Activated T-cell treated with anti-CD3 and anti-CD28 coated beads, Interleukin-2, amount 50 U/mL, for 48 hours (primary cell): ENCODE results near the gene SYNPO2.
"Not testable (repeated sequence)": the region's sequence is repeated elsewhere in the genome, so short reads cannot be mapped to it uniquely, and the experiment has no call there.

ENCODE experiments used
- DNase-seq, 2 experiments: peaks; one replicate each; pipeline ENCODE4 v3.0.0-alpha.2; 2020

SYNPO2 gene, protein sequence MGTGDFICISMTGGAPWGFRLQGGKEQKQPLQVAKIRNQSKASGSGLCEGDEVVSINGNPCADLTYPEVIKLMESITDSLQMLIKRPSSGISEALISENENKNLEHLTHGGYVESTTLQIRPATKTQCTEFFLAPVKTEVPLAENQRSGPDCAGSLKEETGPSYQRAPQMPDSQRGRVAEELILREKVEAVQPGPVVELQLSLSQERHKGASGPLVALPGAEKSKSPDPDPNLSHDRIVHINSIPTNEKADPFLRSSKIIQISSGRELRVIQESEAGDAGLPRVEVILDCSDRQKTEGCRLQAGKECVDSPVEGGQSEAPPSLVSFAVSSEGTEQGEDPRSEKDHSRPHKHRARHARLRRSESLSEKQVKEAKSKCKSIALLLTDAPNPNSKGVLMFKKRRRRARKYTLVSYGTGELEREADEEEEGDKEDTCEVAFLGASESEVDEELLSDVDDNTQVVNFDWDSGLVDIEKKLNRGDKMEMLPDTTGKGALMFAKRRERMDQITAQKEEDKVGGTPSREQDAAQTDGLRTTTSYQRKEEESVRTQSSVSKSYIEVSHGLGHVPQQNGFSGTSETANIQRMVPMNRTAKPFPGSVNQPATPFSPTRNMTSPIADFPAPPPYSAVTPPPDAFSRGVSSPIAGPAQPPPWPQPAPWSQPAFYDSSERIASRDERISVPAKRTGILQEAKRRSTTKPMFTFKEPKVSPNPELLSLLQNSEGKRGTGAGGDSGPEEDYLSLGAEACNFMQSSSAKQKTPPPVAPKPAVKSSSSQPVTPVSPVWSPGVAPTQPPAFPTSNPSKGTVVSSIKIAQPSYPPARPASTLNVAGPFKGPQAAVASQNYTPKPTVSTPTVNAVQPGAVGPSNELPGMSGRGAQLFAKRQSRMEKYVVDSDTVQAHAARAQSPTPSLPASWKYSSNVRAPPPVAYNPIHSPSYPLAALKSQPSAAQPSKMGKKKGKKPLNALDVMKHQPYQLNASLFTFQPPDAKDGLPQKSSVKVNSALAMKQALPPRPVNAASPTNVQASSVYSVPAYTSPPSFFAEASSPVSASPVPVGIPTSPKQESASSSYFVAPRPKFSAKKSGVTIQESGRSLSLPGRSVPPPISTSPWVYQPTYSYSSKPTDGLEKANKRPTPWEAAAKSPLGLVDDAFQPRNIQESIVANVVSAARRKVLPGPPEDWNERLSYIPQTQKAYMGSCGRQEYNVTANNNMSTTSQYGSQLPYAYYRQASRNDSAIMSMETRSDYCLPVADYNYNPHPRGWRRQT

DNA sequence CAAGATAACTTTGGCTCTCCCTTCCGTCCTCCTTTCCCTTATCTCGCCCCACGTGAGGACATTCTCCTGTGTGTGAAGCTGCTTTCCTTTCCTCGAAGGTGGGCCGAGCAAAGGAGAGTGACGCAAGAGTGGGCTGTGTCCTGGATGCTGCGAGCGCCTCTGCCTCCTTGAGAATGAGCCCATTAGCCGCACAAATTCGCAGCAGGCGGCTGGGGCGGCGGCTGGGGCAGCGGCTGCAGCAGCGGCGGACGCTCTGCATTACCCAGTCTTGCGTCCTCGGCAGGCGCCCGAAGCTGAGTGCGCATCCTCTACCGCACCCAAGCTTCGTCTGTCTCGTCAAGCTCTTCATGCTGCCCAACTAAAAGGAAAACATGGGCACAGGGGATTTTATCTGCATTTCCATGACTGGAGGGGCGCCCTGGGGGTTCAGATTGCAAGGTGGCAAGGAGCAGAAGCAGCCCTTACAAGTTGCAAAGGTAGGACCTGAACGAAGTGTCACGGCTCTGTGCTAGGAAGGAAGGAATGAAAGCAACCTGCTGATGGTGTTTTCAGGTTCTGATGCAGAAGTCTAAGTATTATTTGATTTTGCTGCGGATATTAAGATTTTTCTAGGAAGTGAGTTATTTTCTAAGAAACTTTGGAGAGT lies at the start of gene SYNPO2:
Gene SYNPO2 (plus strand): TSS at position 189 of the 646 bp plus-strand sequence. CDS start 183 bp downstream, at position 372.
- peak; percentile 53 to 54 for DNase-seq

DNA sequence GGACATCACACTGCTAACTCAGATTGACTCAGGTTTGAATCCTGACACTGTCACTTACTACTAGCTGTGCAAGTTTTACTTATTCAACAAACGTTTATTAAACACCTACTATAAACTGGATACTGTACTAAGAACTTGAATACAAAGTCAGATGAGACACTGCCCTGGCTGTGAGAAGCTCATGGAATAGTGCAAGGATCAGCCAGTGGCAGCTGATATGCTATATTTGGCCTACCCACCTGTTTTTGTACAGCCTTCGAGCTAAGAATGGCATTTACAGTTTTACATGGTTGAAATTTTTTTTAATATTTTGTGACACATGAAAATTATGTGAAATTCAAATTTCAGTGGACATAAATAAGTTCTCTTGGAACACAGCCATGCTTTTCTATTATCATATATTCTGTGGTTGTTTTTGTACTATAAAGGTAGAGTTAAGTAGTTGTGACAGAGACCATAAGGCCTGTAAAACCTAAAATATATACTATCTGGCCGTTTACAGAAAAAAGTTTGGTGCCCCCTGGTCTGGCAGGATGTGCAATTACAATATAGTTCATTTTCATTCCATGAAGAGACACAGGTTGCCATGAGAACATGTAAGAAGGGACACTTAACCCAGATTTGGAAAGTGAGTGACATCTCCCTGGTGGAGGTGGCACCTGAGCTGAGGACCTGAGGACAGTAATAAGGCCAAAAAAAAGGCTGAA lies 49.3 kb upstream of the SYNPO2 start:
- DNase-seq = no peak

DNA sequence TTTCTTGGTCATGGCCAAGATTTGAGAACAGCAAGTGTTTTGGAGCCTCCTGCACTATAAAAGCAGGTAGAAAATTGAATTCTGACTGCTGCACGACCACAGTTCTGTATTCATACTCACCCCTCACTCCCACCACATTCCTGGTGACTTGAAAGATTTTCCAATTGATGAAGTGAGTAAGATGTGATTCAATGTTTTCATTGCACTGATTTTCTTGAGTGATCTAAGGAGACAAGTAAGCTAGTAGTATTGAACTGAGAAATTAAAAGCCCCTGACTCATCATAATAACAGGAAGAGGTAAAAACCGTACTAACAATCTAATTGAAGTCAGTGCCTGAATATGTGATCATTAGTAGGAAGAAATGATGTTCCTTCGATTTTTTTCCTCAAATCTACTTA lies 46.6 kb upstream of the SYNPO2 start:
- no peak for DNase-seq

DNA sequence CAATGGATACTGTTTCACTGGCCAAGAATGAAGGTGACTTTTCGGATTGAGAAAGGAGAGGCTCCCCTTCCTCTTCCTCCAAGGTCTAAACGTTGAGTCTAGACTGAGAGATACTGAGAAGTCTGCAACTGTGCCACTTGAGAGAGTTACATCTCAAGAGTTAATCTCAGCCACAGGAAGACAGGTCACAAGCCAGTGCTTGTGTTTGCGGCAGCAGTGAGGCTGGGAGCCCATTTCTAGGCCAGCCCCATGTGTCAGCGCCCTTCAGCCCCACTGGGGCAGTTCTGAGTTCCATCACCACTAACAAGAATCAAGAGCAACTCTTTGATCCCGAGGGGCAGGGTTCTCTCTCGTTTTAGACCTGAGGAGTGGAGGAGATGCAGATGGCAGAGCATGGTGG lies 45.4 kb upstream of the SYNPO2 start:
- DNase-seq = no peak

DNA sequence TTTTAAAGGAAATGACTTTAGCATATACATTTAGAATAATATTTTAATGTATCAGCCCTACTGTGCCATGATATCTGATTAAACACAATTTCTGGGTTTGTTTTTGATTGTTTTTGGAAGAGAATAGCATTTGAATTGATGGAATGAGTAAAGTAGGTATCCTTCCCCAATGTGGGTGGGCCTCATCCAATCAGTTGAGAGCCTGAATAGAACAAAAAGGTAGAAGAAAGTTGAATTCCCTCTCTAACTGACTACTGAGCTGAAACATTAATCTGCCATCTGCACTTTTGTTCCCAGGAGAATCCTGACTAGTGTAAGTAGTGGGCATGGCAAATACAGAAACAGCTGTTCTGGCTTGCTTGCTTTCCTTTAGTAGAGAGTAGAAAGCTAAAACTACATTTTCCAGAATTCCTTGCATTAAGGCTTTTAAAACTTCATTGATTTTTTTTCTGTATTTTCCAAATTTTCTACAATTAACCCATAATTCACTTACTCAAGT lies 43.1 kb upstream of the SYNPO2 start:
- no peak for DNase-seq

DNA sequence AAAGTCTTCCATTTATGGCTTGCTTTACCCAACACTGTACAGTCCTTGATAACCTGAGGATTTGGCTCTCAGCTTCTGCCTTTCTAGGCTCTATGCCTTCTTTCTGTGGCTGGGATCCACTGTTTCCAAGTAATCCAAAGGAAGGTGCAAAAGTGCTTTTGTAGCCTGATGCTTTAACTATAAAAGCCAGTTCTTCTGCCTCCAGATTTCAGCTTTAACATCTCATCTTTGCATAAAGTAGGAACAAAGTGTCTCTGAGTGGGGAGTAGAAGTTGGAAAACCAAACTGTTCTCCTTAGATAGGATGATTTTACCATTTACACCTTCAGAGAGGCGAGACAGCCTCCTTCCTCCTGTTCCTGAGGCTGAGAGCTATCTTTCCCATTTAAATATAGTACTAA lies 41.7 kb upstream of the SYNPO2 start:
- DNase-seq = no peak

DNA sequence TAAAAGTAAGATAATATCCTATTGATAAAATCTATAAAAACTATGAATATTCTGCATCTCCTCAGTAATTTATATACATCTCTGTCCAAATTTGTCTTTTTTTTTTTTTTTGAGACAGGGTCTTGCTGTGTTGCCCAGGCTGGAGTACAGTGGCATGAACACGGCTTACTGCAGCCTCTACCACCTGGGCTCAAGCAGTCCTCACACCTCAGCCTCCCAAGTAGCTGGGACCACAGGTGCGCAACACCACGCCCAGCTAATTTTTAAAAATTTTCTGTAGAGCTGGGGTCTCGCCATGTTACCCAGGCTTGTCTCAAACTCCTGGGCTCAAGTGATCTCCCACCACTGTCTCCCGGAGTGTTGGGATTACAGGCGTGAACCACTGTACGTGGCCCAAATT lies 40.4 kb upstream of the SYNPO2 start:
- DNase-seq = no peak

DNA sequence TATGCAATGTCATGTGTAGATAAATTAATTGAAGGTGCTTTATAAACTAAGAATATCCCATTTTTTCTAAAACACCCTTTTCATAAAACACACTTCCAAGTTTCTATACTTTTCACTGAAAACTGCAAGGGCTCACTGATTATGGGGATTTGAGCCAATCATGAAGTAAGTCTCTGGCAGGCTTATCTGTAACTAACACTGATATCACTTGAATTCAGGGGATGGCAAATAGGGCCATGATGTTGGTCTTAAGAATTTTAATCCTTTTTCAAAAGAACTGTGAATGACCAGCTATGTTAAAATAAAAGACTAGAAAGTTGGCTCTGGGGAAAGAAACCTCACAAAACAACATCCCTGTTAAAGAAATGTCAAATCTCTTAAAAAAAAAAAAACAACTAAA lies 39.8 kb upstream of the SYNPO2 start:
- DNase-seq = no peak

DNA sequence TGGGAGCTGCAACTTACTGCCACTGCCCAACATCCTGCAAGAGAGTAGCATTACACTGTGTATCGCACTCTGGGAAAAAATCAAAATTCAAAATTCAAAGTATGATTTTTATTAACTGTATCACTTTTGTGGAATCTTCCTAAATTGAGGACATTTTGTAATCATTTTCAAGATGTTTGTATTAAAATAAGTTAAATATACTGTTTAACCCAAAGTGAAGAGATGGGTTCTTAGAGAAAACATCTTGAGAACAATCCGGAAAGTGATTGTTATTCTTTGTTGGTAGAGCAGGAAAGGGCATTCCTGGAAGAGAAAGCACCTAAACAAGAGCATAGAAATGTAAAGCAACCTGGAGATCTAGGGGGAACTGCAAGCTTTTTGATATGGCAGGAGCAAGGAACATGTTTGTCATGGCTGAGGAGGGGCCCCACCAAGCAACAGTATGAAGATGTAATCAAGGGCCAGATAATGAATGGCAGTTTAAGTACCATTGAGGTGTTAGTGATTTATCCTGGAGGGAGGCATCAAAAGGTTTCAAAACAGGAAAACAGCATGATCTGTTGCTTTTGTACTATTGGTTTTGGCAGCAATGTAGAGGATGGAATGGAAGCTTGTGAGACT lies 38.7 kb upstream of the SYNPO2 start:
- DNase-seq = no peak

DNA sequence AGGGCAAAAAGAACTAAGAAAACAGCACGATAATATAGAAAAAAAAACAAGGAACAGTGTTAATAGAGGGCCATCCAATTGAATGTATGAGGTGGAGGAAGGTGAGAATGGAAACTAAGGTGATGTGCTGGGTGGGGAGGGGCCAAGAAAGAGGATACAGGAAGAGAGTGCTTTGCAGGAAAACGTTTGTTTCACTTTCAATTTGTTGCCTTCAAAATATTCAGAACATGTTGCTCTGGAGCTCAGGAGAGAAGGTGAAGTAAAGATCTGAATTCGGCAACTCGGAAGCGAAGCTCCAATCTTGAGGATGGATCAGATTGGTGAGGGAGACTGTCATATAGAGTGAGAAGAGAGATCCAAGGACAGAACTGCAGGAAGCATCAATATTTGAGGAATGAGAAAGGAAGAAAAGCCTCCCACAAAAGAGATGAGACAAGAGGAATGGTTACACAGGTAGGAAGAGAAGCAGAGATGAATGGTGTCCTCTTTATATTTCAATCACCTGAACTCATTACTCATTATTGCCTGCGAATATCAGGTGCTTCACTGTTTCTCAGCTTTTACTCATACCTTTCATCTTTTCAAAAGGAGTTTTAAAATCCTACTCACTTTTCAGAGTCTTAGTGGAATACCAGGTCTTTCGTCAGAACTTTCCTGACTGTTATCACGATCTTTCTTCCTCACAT lies 38.0 kb upstream of the SYNPO2 start:
- DNase-seq = peak in 1 of 2 experiments; percentile 31

DNA sequence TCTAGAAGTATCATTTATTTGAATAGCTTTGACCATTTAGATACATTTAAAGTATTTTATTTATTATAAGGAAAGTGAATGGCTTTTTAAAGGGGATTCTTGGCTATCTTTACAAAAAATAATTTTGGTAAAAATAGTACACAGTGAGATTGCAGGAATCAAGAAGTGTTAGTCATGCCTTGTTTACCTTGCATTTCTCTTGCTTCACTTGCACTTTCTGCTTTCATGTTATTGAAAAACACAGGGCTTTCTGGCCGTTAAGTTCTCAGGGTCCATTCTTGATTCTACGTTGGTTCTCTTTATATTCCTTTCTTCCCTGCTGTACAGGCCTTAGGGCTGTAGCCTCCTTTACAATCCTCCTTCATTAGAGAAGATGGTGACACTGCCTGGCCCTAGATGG lies 30.9 kb upstream of the SYNPO2 start:
- no peak for DNase-seq

DNA sequence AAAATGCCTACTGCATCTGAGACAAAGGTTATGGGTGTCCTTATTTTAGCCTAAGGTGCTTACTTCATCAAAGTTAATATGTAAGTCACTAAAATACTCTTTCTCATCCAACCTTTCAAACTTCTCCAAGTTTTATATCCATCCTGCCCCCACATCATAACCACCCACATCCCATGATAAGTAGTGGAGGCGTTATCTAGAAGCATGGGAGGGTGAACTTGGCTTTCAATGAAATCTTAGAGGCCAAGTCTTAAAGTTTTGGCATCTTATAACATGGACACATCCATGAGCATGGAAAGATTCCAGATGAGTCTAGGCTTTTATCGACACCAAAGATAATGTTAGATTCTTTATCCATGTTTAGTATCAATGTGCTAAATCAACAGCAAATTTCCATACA lies 29.9 kb upstream of the SYNPO2 start:
- DNase-seq = no peak

DNA sequence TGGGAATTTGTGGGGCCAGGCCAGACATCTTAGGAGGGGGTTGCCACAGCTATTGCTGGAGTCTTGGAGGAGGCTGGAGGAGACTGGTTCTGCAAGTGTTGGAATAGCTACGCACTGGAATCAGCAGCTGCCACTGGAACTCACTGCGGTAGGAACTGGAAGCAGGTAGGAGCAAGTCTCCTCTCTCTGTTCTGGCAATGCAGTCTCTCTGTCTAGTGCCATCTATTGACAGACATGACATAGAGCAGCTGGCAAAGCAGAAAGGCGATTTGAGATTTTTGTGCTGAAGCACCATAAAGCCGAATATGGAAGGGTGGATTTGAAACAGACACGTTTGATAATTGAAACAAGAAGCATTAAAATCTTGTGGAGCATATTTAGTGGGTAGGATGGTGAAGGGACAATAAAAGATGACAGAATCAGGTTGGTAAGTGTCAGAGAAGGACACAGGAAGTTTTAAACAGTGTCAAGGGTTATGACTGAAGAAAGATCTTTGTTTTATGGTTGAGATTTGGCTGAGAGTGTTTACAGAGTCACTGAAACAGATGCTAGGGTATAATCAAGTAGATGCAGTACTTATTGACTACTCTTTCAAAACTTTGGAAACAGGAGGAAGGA lies 23.5 kb upstream of the SYNPO2 start:
- no peak for DNase-seq

DNA sequence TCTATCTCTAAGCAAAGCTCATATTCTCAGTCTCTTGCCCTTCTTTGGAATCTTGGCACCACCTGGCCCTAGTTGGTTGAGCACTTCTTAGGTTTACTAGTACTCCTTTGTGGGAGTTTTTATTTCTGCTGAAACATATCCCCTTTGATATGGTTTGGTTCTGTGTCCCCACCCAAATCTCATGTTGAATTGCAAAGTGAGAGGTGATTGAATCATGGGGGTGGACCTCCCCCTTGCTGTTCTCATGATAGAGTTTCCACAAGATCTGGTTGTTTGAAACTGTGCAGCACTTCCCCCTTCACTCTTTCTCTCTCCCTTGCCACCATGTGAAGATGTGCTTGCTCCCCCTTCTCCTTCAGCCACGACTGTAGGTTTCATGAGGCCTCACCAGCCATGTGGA lies 22.2 kb upstream of the SYNPO2 start:
- no peak for DNase-seq

DNA sequence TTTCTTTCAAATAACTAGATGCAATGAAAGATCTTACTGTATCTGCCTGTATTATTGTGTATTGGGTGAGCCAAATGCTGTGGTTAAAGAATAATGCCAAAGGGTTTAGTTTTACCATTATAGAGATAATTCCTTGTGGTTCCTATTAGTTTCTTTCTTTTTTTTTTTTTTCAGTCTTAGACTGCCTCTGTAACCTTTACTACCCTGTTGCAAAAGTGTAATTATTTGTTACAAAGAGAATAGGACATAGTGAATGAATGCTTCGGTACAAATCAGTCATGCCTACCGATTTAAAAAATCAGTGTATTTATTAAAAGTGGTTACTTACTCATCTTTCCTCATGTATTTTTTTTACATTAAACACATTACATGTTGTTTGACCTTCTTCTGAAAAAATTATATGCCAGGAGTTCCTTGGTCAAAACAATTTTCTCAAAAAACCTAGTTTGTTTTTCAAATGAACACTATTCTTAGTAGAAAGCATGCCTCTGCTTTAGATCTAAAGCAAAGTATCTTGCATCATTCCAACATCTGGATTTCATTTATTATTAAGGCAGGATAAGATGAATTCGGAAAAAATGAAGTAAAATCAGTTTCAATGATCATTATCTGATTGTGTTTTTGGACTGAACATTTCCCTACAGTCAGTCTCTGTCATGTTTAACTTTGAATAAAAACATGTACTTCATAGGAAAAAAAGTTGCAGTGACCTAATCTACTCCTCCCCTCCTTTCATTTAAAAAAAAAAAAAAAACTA lies 21.2 kb upstream of the SYNPO2 start:
- DNase-seq = no peak

DNA sequence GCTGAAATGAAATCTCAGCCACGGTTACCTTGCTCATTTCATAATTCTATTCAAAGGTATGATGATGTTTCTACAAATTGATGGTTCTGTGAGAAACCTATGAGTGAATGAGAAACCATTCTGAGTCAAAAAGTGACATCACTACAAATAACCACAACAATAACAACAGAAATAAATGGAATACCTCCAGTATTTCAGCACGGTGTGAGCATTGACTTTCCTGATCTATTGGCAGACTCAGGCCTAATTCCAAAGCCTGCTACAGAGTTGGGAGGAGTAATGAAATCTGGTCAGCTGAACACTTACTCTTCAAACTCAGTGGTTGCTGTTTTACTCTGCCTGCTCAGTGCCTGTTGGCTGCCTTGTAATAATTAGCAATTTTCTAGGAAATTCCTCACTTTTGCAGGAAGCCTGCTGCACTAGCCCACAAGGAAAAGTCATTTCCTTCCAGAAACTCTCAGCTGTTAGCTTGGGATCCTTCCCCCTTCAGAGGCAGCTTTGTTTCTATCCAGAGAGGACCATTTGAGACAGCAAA lies 18.8 kb upstream of the SYNPO2 start:
- no peak for DNase-seq

DNA sequence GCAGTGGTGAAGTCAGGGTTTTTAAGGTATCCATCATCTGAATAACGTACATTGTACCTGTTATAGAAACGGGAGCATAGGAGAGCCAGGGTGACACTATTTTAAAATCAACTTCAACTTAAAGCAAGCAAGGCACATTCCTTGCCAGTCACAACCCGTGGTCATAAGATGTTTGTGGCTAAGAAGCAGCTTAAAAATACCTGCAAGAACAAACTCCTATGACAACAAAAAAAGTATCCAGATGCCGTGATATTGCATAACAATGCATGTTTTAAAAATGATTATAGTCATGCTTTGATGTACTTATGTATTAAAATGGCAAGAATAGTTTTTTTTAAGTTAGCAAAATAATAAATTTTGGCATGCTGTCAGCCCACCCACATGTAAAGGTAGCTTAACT lies 16.5 kb upstream of the SYNPO2 start:
- no peak for DNase-seq

DNA sequence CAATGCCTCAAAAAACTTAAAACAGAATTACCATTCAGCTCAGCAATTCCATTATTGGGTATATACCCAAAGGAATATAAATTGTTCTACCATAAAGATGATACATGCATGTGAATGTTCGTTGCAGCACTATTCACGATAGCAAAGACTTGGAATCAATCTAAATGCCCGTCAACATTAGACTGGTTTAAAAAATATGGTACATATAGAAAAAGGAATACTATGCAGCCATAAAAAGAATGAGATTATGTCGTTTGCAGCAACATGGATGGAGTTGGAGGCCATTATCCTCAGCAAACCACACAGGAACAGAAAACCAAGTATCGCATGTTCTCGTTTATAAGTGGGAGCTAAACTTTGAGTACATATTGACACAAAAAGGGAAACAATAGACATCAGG lies 10.9 kb upstream of the SYNPO2 start:
- DNase-seq = no peak

DNA sequence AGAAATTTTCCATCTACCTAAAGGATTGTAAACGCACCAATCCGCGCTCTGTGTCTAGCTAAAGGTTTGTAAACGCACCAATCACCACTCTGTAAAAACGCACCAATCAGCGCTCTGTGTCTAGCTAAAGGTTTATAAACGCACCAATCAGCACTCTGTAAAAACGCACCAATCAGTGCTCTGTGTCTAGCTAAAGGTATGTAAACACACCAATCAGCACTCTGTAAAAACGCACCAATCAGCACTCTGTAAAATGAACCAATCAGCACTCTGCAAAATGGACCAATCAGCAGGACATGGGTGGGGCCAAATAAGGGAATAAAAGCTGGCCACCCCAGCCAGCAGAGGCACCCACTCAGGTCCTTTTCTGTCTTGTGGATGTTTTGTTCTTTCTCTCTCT lies 10.1 kb upstream of the SYNPO2 start:
- not testable (repeated sequence) for DNase-seq
